ENCODE measurements around the gene RGS17. TPM values are rescaled to one million over a fixed set of nuclear protein-coding genes. Genes with fewer than 3 reads are reported as not detected.
"Not testable (repeated sequence)": the region's sequence is repeated elsewhere in the genome, so short reads cannot be mapped to it uniquely, and the experiment has no call there.

Gene RGS17
- polyA plus RNA-seq, 3 donors: 1.9 to 3.6 (median 2.4) TPM

DNA sequence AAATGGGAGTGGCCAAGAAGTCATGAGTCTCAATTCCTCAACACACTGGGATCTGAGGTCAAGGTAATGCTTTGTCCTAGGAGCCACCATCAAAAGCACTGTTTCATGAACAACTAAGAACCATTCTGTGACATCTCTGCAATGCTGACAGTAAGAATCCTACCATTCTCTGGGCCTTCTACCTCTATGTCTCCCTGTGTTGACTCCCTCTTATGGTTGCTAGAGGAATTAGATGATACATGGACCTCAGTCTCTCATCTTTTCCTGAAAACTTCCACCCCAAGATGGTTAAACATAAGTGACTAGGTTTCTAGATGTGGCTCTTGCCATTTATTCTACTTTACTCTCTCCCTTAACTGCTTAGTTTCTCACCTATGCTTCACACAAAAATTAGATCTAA lies 137.7 kb downstream of the RGS17 start:
- no peak for DNase-seq

DNA sequence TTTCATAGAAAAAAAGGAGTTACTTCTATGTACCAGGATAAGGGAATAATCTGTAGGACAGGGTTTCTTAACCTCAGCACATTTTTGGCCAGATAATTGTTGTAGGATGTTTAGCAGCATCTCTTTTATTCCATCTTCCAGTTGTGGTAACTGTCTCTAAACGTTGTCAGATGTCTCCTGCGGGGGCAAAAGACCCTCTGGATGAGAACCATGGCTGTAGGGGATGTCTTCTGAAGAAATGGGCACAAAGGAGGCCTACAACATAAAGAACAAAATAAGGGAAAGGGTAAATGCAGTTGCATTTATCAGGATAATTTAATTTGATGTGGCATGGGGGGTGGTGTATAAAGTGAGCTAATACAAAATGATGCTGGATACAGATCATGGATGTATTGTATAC lies 144.1 kb downstream of the RGS17 start:
- DNase-seq: no peak

DNA sequence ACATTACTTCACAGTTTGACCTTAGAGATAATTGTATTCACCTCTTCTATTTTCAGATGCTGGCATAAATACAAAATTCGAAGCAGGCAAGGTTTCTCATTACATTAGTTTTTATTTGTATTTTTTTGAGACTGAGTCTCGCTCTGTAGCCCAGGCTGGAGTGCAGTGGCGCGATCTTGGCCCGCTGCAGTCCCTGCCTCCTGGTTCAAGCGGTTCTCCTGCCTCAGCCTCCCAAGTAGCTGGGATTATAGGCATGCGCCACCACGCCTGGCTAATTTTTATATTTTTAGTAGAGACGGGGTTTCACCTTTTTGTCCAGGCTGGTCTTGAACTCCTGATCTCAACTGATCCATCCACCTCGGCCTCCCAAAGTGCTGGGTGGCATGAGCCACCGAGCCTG lies 145.8 kb downstream of the RGS17 start:
- not testable (repeated sequence) for DNase-seq

DNA sequence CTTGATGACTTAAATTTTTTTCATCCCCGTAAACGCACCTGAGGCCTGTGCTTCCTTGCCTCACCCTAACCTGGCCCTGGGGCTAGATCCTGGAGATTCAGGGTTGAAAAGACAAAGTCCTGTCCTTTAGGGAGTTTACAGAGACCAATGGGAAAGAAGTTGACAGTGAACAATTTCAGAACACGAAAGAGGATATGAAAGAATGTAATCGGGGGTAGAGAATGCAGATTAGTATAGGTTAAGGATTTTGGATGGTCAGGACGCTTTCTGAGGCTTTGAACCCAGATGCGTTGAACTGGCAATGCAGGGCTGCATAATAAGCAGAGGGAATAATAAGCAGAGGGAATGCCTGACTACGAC lies 146.6 kb downstream of the RGS17 start:
- no peak for DNase-seq

DNA sequence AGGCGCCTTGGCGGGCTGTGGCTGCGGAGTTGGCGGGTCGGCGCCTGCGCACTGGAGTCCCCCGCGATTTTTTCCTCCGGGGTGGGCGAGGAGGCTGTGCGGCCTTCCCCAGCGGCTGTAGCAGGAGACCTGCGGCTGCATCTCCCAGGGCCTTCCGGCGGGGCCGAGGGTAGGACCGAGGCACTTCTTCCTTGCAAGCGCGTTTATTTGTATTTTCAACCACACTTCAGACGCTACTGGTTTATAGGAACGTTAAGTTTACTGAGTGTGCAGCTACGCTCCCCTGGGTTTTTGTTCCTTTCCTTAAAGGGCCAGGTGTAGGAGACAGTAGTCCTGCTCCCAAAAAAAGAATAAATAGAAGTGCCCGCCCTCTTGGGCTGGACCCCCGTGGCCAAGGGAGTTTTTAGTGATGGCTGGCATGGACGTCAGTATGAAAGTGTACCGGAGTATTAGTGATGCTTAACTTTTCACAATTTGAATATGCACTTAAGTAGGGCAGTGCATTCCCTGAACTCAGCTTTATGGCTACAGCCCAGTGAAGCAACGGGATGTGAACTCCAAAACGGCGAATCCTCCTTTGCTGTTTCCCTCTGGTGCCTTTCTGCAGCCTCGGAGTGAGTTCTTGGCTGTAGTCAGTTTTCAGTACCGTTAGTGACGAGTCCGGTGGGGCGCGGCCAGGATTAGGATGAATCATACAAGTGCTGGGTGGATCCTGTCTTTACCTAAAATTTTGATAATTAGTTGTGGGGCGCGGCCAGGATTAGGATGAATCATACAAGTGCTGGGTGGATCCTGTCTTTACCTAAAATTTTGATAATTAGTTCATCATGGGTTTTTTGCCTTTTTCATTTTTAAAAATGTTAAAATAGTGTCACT lies 147.2 kb downstream of the RGS17 start:
- DNase-seq: peak; percentile 36

DNA sequence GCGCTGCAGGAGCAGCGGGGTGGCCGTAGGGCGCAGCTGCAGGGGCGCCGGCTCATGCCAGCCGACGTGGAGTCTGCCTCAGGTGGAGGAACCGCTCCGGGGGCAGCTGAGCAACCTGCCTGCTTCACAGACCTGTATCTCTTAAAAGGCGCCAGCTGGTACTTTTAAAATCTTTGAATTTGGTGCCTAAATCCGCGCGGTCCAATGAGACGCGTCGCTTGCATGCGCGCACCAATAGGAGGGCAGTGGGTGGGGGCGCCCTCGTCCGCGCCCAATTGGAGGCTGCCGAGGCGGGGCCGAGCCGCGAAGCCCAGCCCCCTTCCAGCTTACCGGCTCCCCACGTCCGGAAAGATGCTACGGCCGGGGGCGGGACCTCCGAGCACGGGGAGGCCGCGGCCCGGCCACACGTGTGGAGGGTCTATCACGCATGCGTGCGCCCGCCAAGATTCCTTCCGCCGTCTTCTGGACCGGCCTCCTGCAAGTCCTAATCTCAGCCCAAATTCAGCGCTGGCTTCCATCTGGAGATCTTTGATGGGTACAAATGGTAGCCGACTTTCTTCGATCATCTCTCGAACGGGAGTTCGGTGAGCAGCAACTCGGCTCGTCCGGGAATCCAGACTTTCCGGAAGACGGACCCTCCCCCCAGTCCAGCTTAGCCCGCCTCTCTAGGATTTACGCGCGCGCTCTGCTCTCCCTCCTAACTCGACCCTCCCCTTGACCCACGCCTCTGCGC lies 148.0 kb downstream of the RGS17 start, which contains the start of gene FBXO5:
FBXO5 (minus strand) TSS at position 138 of the 733 bp plus-strand sequence; CDS start at position 56, 82 bp downstream.
- DNase-seq: peak; percentile 97

DNA sequence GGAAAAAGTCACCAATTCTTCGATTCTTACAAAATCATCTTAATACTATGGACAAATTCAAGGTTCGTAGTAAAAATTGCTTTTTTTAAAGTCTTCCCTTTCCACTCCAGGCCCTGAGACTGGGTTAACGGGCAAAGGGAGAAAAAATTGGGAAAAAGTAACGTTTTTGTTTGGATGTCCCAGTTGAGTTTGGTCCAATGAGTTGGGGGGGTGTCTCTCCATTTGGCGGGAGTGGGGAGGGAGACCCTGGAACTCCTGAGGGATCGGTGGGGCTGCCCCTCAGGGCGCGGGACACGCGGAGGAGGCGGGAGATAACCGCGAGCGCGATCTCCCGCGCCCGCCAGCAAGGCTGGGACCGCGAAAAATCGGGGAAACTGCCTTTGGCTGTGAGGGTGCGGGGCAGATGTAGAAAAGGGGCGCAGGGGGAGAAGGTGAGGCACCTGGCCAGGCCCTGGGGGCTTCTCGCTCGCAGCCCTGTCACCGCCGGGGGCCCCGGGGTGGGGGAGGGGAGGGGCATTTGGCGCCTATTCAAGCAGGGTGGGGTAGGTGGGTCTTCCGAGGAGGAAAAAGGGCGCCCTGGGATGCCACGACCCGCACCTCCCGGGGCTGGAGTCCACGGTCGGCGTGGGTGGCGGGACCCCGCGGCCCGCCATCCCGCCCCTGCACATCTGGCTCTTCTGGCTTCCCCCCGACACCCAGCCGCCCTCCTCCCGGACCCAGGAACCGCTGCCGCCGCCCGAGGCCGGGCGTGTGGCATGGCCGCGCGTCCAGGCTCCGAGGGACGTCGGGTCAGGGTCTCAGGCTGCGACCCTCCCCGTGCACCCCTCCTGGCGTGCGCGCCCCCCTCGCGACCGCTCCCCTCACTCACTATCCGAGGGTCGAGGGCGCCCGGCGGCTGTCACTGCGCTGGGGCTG lies 148.8 kb downstream of the RGS17 start:
- no peak for DNase-seq

DNA sequence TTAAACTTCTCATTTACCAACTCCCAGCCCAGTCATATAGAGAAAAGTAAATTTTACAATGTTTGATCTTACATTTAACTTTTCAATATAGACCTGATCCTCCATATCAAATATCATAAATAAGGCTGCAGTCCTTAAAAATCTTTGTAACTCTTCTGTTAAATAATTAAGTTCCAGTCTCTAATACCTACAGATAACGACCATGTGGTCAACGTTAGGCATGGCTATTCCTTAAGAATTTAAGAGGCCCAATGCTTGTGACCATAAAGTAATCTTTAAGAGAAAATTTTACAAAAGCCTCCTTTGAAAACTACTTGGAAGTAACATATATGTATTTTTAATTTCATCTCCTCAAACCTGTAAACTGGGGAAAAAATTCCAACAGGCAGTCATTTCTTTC lies 149.9 kb downstream of the RGS17 start:
- DNase-seq: no peak

DNA sequence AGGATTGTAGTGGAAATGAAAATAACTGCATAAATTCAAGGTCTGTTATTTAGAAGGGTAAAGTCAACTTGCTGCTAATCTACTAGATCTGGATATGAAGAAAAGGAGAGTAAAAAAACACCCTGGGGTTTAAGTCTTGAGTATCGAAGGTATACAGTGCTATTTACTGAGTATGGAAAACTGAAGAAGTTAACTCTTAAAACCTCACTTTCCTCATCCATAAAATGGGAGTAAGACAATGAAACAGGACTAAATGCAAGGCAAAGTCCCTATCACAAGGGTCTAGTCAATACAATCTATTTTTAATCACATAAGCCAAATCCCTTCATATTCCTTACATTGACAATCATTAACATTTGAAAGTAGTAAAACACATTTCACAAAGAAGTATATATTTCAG lies 150.4 kb downstream of the RGS17 start:
- no peak for DNase-seq

DNA sequence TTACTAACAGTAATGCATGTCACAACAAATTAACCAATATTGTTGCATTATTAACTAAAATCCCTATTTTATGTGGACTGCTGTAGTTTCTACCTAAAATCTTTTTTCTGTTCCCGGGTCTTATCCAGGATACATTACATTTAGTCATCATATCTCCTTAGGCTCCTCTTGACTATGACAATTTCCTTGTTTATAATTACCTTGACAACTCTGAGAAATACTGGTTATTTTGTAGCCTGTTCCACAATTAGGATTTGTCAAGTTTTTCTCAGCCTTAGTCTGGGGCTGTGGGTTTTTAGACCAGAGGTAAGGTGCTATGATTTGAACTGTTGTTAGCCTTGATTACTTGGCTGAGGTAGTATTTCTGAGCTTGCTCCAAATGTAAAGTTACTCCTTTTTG lies 152.0 kb downstream of the RGS17 start:
- DNase-seq: no peak

DNA sequence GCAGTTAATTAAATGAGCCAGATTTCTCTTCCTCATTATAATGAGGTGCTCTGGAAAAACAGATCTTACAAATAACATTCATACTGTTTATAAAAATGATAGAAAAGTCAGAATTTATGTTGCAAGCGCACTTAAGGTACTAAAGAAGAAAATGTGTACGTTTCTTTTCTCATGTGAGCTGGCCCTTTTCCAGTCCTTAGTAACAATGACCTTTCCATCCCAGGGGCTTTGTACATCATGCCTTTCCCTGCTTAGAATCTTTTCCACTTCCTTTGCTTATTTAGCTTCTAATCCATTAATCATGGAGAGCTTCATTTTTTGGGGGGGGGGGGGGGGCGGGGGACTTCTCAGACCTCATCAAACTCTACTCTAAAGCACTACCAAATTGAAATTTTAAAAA lies 153.0 kb downstream of the RGS17 start:
- DNase-seq: no peak

DNA sequence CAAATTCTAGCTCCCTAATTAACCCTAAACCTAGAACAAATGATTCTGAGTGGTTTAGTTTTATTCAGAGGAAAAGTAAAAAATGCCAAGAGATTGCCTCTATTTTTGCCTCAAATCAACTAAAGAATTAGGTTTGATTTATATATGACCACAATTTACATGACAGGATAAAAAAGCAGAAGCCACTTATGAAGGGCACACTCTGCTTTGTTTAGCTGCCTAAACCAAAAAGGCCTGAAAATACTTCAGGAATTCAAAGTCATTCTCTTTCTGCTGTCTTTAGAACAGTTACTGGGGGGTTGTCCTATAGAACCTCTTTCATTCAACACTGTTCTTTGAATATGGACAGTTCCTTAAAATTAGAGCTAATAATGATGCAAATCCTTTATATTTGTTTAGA lies 153.5 kb downstream of the RGS17 start:
- DNase-seq: no peak

DNA sequence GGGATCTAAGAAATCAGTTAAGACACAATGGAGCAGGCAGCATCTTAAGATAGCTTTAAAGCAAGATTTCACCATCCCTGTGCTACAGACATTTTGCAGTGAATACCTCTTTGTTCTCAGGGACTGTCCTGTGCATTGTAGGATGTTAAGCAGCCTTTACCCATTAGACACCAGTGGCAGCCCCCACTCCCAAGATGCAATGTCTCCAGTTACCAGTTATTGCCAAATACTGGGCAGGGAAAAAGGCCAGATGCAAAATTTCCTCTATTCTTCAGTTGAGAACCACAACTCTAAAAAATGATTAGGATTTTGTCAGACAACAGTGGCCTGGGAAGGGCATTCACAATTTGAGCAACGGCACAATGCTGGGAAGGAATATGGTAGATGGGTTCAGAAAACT lies 154.3 kb downstream of the RGS17 start:
- no peak for DNase-seq

DNA sequence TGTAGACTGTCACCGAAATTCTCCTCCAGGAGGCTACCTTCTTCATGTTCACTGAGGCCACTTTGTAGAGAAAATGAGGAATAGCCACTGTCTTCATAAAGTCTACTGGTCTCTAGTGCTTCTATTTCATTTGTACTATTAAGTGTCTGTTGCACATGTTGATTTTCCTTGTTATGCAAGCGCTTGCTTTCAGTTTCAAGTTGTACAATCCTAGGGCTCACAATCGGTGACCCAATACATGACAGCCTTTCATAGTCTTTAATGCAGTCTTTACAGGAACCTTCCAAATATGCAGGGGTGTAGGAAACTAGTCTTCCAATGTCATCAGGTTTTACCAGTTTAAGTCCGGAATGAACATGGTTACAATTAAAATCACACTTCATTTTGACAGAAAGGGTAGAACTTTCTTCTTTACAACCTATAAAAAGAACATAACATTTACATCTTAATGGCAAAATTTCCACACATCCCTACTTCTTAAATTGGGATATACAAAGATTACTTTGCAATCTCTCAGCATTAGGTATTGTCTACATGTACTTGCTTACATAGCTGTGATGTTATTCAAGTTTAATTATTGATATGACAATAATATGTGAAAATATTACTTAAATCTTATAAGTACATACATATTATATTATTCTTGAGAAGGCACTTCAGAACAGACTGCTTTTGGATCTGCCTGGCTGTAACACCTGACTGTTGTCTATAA lies 155.7 kb downstream of the RGS17 start:
- no peak for DNase-seq

DNA sequence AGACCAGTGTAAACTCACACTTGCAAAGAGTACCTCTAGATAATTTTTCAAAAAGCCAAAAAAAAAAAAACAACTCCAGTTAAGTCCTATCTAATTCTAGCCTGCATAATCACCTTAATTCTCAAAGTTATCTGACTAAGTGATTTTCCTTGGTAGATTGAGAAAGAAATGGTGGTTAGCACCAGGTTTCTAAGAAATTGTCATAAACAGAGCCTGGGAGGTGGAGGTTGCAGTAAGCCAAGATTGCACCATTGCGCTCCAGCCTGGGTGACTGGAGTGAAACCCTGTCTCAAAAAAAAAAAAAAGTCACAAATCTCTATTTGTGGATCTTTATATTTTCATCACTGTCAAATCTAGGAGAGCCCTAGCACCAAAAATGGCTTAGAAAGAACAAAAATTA lies 157.2 kb downstream of the RGS17 start:
- no peak for DNase-seq

DNA sequence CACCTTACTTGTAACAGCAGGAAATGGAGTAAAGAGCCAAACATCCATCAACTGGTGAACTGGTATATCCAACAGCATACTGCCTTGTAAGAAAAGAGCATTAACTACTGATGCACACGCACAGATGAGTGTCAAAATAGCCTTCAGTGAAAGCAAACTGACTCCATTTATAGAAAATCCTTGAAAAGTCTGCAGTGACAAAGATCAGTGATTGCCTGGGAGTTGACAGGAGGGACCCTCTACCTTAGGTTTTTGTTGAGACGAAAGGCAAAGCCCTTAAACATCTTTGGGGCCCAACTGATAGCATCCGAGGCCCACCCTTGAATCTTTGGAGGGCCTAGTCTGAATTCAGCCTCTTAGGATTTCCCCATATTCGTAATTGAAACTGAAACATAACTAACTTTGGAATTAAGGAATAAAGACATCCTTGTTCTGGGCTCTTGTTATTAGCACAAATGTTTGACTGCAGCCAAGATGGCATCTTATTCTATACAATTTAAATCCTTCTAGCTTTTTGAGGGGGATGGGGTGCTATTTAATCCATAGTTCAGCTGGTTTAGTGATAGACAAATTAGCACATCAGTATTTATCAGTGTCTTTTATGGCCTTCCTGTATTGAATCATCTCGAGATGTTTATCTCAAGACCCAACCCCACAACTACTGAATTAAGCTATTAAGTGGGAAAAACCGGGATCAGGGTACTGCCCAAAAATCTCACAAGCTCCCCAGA lies 161.2 kb downstream of the RGS17 start:
- no peak for DNase-seq

DNA sequence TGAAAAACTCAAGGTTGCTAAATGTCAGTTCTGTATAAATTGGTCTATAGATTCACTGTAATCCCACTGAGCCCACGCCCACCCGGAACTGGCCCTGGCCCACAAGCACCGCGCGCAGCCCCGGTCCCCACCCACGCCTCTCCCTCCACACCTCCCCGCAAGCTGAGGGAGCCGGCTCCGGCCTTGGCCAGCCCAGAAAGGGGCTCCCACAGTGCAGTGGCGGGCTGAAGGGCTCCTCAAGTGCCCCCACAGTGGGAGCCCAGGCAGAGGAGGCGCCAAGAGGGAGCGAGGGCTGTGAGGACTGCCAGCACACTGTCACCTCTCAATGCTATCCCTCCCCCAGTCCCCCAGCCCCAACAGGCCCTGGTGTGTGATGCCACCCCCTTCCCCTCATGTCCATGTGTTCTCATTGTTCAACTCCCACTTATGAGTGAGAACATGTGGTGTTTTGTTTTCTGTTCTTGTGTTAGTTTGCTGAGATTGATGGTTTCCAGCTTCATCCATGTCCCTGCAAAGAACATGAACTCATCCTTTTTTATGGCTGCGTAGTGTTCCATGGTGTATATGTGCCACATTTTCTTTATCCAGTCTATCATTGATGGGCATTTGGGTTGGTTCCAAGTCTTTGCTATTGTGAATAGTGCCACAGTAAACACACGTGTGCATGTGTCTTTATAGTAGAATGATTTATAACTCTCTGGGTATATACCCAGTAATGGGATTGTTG lies 164.8 kb downstream of the RGS17 start:
- DNase-seq: not testable (repeated sequence)

DNA sequence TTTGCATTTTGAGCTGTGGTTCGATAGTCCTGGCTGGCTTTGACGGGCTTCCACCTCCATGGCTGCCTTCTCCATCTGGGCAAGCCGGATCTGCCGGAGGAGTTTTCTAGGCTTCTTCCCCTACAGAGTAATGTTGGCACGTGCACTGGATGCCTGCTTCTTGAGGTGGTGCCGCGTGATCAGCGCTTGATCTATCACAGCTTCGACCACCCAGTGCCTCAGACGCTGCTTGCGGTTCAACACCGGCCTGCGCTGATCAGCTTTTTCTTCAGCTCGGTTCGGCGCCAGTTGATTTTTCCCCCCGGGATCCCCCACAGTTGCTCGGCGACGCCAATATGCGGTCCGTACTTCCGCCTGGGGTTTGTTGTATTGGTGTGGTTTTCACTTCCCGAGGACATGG lies 171.7 kb downstream of the RGS17 start:
- DNase-seq: no peak

DNA sequence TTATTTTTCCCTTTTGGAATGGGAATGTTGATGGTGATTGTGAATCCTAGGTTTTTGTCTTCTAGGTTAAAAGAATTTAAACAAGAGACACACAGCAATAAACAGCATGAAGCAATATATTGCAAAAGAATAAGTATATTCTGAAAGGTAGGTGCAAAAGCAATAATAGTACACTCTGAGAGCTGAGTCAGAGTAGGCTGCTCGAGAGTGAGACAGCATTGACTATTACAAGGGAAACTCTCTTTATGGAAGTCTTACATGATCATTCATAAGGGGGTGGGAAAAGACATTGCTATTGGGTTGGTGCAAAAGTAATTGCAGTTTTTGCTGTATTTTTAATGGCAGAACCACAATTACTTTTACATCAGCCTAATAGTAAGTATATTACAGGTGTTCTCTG lies 173.3 kb downstream of the RGS17 start:
- no peak for DNase-seq

All from renal pelvis (tissue), 4 donors.